Measurements from ENCODE around the gene CENPP. TPM values are rescaled to one million over a fixed set of nuclear protein-coding genes. Genes with fewer than 3 reads are reported as not detected.

Gene CENPP
- total RNA-seq, 1 experiment from 2014 or later: 8.3 TPM

DNA sequence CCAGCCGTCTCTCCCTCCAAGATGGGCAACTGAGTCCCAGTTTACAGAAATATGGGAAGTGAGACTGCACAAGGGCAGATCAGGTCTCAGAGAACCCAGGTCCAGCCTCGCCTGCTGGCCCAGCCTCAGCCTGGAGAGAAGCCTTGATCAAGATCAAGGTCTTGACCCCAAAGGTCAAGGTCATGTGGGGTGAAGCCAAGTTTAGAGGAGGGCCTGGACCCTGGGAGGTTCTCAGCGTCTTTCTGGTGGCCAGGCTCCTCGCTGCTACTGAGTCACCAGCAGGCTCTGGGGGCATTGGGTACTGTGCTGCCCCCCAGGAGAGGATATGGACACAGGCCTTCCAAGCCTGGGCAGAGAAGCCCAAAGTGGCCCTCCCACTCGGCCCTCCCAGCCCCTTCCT lies 335.4 kb downstream of the CENPP start:
- H3K9me2 ChIP-seq (replicated peaks; ENCODE audit: low read length): no peaks in the 10 kb centered on the region
- H3K9ac ChIP-seq (ENCODE audit: low read length): no peak overlapping the region
- H3K27ac ChIP-seq (ENCODE audit: low read length): no peak overlapping the region
- H4K20me1 ChIP-seq (ENCODE audit: low read length): peaks cover 7% of the 10 kb centered on the region; the same call in 1 of the 2 replicates
- no peaks in the 10 kb centered on the region for H3K4me1 ChIP-seq (ENCODE audit: insufficient read depth, low read length)
- no peaks in the 10 kb centered on the region for H3F3A ChIP-seq (ENCODE audit: low read length, unreplicated experiment)
- DNase-seq: no peak
- H3K27me3 ChIP-seq (ENCODE audit: low read length): no peaks in the 10 kb centered on the region
- H3K9me3 ChIP-seq (ENCODE audit: low read length): no peaks in the 10 kb centered on the region
- H2AFZ ChIP-seq (ENCODE audit: low read length): no peak overlapping the region
- ChIA-PET POLR2A (ENCODE audit: unreplicated experiment) (no interaction called here), CTCF (no interaction called here)
- H3K79me2 ChIP-seq (ENCODE audit: low read length): peaks cover 77% of the 10 kb centered on the region
- intact Hi-C loops (cut with micrococcal nuclease): no loop called here
- H3K4me2 ChIP-seq (ENCODE audit: low read length): no peak overlapping the region
- no peak for ATAC-seq
- H3K4me3 ChIP-seq (ENCODE audit: low read length): no peak overlapping the region
- peaks cover 14% of the 10 kb centered on the region; the same call in 1 of the 2 replicates for H3K36me3 ChIP-seq (ENCODE audit: low read depth, low read length)
- TF ChIP-seq, protein P1, sequence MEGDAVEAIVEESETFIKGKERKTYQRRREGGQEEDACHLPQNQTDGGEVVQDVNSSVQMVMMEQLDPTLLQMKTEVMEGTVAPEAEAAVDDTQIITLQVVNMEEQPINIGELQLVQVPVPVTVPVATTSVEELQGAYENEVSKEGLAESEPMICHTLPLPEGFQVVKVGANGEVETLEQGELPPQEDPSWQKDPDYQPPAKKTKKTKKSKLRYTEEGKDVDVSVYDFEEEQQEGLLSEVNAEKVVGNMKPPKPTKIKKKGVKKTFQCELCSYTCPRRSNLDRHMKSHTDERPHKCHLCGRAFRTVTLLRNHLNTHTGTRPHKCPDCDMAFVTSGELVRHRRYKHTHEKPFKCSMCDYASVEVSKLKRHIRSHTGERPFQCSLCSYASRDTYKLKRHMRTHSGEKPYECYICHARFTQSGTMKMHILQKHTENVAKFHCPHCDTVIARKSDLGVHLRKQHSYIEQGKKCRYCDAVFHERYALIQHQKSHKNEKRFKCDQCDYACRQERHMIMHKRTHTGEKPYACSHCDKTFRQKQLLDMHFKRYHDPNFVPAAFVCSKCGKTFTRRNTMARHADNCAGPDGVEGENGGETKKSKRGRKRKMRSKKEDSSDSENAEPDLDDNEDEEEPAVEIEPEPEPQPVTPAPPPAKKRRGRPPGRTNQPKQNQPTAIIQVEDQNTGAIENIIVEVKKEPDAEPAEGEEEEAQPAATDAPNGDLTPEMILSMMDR (conservative IDR thresholded peaks at IDR 0.05; ENCODE audit: low read depth, low read length): no peak
- no peak for TF ChIP-seq EZH2 (IDR thresholded peaks at IDR 0.05; ENCODE audit: low read length, unreplicated experiment)
- no peak for TF ChIP-seq EZH2phosphoT487 (IDR thresholded peaks at IDR 0.05; ENCODE audit: borderline replicate concordance, low read length)
- BruUV-seq (replicated peaks): no TSS peak

DNA sequence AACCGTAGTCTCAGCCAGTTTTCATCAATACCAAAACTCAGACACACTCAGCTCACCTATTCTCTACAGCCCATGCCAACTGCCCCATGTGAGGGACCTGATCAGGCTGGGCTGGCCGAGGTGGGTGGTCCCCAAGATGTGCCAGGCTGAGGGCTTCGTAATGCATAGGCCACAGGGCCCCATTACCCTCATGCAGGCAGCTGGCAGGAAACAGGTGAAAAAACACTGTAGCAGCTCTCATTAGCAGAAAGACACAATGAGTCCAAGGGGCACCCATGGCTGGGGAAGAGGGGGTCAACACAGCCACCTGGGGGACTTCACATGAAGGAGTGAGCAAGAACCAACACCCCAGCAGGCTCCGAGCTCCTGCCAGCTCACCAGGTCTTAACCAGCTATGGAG lies 336.0 kb downstream of the CENPP start:
- ChIA-PET CTCF (no interaction called here), POLR2A (ENCODE audit: unreplicated experiment) (no interaction called here)
- peaks cover 83% of the 10 kb centered on the region for H3K79me2 ChIP-seq (ENCODE audit: low read length)
- no peak overlapping the region for H2AFZ ChIP-seq (ENCODE audit: low read length)
- no peaks in the 10 kb centered on the region for H3K9me2 ChIP-seq (replicated peaks; ENCODE audit: low read length)
- no peak overlapping the region for H3K27ac ChIP-seq (ENCODE audit: low read length)
- no TSS peak for BruUV-seq (replicated peaks)
- H3F3A ChIP-seq (ENCODE audit: low read length, unreplicated experiment): no peaks in the 10 kb centered on the region
- intact Hi-C loops (cut with micrococcal nuclease): no loop called here
- H3K9me3 ChIP-seq (ENCODE audit: low read length): no peaks in the 10 kb centered on the region
- no peaks in the 10 kb centered on the region for H3K27me3 ChIP-seq (ENCODE audit: low read length)
- ATAC-seq (no peak), DNase-seq (no peak)
- peaks cover 14% of the 10 kb centered on the region; the same call in 1 of the 2 replicates for H3K36me3 ChIP-seq (ENCODE audit: low read depth, low read length)
- no peaks in the 10 kb centered on the region for H3K4me1 ChIP-seq (ENCODE audit: insufficient read depth, low read length)
- no peak overlapping the region for H3K9ac ChIP-seq (ENCODE audit: low read length)
- H4K20me1 ChIP-seq (ENCODE audit: low read length): peaks cover 7% of the 10 kb centered on the region; the same call in 1 of the 2 replicates
- no peak overlapping the region for H3K4me2 ChIP-seq (ENCODE audit: low read length)
- TF ChIP-seq EZH2 (IDR thresholded peaks at IDR 0.05; ENCODE audit: low read length, unreplicated experiment) (no peak), EZH2phosphoT487 (IDR thresholded peaks at IDR 0.05; ENCODE audit: borderline replicate concordance, low read length) (no peak)
- TF ChIP-seq, protein P1 (conservative IDR thresholded peaks at IDR 0.05; ENCODE audit: low read depth, low read length): no peak
- H3K4me3 ChIP-seq (ENCODE audit: low read length): no peak overlapping the region

DNA sequence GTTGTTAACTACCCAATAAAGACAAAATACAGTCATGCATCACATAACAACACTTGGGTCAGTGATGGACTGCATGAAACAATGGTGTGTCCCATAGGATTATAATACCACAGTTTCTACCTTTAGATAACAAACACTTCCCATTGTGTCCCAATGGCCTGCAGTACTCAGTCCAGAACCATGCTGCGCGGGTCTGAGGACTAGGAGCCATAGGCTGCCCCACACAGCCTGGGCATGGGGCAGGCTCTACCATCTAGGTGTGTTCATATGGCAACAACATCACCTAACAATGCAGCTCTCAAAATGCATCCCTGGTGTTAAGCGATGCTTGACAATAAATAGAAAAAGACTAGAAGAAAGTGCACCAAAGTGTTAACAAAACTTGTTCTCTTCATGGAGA lies 337.4 kb downstream of the CENPP start:
- Histone ChIP-seq H3K4me1 (ENCODE audit: insufficient read depth, low read length) (no peaks in the 10 kb centered on the region), H3F3A (ENCODE audit: low read length, unreplicated experiment) (no peaks in the 10 kb centered on the region), H3K4me3 (ENCODE audit: low read length) (no peak overlapping the region), H4K20me1 (ENCODE audit: low read length) (peaks cover 7% of the 10 kb centered on the region; the same call in 1 of the 2 replicates), H3K9me2 (replicated peaks; ENCODE audit: low read length) (no peaks in the 10 kb centered on the region), H3K9ac (ENCODE audit: low read length) (no peak overlapping the region), H3K27ac (ENCODE audit: low read length) (no peak overlapping the region), H3K79me2 (ENCODE audit: low read length) (peaks cover 96% of the 10 kb centered on the region), H3K27me3 (ENCODE audit: low read length) (no peaks in the 10 kb centered on the region), H3K4me2 (ENCODE audit: low read length) (no peak overlapping the region), H3K9me3 (ENCODE audit: low read length) (no peaks in the 10 kb centered on the region), H3K36me3 (ENCODE audit: low read depth, low read length) (peaks cover 11% of the 10 kb centered on the region; the same call in 1 of the 2 replicates), H2AFZ (ENCODE audit: low read length) (no peak overlapping the region)
- TF ChIP-seq EZH2 (IDR thresholded peaks at IDR 0.05; ENCODE audit: low read length, unreplicated experiment) (no peak), EZH2phosphoT487 (IDR thresholded peaks at IDR 0.05; ENCODE audit: borderline replicate concordance, low read length) (no peak)
- TF ChIP-seq, protein P1 (conservative IDR thresholded peaks at IDR 0.05; ENCODE audit: low read depth, low read length): no peak
- DNase-seq (no peak), ATAC-seq (no peak)
- POLR2A ChIA-PET (ENCODE audit: unreplicated experiment): no interaction called here
- BruUV-seq (replicated peaks): no TSS peak
- intact Hi-C loops (cut with micrococcal nuclease): no loop called here
- CTCF ChIA-PET: no interaction called here

Data from PC-3 (cell line).